Activated CD8-positive, alpha-beta memory T cell treated with anti-CD3 and anti-CD28 coated beads, Interleukin-2, amount 50 U/mL, for 4 hours (primary cell): Measurements from ENCODE around the gene SNRNP70.

Experiments used
- DNase-seq: peaks from one replicate; pipeline ENCODE4 v3.0.0-alpha.2; 2020

The SNRNP70 gene

DNA sequence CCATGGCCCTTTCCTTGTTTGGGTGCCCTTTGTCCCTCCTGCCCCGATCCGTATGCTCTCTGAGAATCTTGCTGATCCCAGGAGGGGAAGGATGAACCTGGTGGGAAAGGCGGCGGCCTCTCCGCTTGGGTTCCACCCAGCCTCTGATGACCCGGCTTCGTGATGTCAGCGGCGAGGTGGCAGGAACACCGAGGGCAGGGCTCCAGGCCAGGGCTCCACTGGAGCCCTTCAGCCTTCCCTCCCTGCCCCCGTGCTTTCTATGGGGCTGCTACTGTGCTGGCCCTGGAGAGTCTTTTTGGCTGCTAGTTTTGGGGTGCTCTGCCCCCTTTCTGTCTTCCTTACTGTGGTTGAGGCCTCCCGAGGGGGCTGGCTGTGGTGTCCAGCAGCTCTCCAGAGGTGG is 17.1 kb downstream of the SNRNP70 start:
- no peak for DNase-seq

DNA sequence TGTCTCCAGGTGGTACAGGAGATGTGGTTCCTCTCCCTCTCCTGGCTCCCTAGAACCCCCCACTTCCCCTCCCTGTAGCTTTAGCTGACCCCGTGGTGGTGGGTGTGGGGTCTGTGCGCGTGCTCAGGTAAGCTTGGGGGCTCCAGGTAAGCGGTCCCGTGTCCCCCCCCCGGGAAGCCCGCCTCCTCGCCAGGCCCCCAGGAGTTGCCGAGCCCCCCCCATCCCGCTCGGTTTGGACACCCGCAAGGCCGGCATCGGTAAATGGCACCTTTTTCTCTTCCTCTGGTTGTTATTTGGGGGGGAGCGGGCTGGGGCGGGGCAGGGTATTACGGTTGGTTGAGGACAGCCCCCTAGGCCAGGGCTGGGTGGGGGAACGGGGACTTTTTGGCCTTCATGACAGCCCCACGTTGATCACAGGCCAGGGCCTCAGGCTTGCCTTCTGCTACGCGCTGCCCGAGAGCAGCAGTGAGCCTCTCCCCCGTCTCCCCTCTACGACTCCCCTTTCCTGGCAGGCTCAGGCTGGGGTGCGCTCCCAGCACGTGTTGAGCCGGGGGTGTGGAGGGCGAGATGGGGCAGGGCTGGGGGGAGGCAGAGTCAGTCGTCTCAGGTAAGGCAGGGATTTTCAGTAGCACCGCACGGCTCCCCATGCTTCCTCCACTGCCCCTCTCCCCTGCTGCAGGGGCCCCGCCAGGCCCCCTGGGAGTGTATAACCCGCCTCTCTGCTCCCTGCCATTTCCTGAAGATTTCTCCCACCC is 18.3 kb downstream of the SNRNP70 start:
- DNase-seq, result no peak

- no peak for DNase-seq
Measured at GRCh38 chr19:49104229-49104864, 19.1 kb downstream of the SNRNP70 start.

DNA sequence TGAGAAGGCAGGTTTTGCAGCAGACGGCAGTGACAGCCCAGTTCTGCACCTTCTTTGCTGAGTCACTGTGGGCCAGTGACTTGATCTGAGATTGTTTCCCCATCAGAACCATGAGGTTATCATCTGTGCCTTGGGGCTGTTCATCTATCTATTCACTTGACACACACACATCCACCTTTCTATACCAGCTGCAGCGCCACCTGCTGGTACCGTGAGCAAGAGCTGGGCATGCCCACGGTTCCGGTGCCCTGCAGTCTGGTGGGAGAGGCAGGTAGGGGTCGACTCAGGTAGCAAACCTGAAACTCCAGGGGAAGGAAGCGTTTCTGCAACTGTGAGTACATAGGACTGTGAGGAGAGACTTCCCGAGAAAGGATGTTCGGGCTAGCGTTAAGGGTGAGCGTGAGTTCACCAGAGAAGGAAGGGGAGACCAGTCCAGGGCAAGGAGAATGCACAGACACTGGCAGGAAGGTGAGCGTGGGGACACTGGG is 21.4 kb downstream of the SNRNP70 start:
- peak; percentile 68 for DNase-seq

GRCh38 chr19:49107625-49108459 is 22.6 kb downstream of the SNRNP70 start:
- DNase-seq, result no peak

DNA sequence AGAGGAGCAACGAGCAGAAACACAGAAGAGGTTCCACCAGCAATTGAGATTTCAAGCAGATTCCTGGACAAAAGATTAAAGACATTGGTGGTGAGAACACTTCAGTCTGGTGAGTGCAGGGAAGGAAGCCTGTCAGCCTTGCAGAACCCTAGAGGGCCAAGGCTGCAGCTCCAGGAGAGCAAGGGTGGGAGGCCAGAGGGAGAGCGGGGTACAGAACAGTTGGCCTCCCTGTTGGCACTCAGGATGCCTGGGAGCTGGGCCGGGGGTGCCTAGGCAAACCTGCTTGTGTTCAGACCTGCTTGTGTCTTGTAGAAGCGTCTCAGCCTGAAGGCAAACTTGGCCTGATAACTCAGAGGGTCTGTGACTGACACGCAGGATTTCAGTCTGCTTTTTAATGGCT is 23.8 kb downstream of the SNRNP70 start:
- no peak for DNase-seq

DNA sequence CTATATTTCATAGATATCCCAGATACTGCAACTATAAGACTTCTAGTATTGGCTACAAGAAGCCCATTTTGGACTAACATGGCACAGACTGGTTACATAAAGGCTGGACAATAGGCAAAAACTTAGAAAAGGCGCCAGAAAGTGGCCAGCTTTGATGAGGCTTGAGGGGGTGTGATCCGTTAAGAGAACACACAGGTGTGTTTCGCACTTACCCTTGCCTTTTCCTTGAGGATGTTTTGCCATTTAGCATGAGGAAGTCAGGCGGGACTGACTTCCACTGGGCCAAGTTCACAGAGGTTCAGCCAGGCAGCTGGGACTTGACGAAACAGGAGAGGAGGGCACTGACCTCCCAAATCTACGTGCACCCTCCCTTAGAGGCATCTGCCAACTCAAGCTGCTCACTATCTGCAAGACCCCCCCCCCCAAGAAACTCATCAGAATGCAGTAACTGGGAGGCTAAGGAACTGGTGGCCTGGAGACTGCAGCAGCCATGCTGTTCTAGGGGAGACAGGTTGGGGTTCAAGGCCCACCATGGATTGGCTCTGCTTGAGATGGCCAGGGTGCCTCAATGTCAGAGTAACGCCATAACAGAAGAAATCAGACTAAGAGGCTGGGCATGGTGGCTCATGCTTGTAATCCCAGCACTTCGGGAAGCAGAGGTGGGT is 24.4 kb downstream of the SNRNP70 start:
- DNase-seq, result no peak

DNA sequence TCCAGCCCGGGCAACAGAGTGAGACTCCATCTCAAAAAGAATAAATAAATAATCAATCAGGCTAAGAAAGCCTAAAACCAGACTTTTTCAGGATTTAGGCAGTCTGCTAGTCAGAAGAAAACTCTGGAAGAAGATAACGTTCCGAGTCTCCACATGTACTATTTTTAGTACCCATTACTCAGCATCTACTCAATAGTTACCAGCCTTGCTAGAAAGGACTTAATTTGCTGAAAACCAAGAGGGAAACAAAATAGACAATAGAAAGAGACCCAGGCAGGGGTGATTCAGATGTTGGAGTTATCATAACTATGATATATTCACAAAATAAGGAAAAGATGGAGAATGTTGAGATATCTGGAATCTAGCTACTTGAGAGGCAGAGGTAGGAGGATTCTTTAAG is 25.3 kb downstream of the SNRNP70 start:
- no peak for DNase-seq

- DNase-seq, result no peak
Measured at GRCh38 chr19:49111218-49111998, 26.2 kb downstream of the SNRNP70 start.

DNA sequence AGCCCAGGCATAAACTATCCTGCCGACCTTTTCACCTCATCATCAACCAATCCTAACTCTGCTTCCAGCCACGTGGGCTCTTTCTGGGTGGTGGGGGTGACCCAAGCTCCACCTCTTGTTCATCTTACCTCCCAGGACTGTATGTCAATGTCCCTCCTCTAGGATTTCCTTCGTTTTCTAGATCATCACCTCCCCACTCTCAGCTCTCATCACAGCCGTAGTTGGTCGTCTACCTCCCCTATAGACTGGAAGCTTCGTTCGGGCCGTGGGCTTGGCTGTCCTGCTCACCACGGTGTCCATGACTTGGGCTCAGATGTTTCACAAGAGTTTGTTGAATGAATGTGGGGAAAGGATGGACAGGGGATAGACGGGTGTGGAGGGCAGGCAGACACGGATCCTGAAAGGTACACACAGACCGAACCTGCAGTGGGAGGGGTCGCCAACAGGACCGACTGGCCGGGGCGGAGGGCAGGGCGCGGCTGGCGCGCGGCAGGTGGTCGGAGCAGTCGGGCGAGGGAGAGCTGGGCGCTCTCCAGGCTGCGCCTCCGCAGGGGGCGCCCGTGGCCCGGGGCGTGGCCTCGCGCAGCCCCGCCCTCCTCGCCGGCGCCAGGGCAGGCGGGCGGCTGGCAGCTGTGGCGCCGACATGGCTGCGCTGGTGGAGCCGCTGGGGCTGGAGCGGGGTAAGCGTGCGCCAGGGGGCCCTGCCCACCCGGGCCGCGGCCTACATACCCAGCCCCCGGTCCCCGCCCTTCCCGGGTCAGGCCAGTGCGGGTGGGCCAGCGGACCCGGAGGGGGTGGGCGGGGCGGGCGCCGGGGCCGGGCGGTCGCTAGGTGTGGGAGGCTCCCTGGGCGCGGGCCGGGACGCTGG is 28.7 kb downstream of the SNRNP70 start, which contains the start of gene LIN7B:
TSS of gene LIN7B (plus strand) at position 609 of the 868 bp plus-strand sequence. CDS start at position 644, 35 bp downstream.
- peak; percentile 73 for DNase-seq

- peak; percentile 56 for DNase-seq
Measured at GRCh38 chr19:49114630-49115363, 29.5 kb downstream of the SNRNP70 start.

DNA sequence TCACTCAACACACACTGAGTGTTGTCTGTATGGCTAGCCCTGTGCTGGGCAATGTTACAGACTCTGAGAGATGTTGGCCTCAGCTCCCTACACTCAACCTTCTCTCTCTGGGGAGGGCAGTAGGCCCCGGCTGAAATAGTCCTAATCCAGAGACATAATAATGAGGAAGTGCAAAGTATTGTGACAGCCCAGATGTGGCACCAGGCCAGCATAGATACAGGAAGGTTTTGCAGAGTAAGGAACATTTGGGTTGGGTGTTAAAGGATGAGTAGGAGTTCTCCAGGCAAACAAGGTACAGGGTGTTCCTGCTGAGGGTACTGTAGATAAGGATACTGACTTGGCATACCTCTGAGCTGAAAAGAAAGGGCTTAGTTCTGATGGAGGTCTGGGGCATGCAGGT is 31.3 kb downstream of the SNRNP70 start:
- no peak for DNase-seq

DNA sequence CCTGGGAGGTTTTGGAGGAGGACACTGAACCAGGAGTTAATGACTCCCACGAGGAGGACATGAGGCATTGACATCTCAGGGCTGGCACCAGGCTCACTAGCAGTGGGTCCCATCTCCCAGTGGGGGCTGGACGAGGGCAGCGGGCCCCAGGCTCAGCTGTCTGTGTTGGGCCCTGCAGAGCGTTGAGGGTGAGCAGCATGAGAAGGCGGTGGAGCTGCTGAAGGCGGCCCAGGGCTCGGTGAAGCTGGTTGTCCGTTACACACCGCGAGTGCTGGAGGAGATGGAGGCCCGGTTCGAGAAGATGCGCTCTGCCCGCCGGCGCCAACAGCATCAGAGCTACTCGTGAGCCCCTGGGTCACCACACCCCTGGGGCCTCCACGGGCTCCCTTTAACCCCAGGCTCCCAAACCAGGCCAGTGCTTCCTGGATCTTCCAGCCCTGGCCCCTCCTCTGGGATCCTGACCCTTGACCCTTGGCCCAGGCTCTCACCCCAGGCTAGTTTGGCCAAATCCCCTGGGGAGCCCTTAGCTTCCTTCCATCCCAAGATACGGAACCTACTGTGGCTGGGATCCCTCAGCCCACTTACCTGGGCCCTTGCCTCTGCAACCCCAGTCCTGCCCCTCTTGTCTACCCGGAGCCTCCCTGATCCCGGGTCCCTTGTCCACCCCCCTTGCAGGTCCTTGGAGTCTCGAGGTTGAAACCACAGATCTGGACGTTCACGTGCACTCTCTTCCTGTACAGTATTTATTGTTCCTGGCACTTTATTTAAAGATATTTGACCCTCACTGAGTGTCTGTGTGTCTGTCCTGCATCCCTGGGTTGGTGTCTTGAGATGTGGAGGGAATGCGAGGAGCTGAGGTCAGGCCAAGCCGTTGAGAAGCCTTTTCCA is 32.7 kb downstream of the SNRNP70 start:
- DNase-seq, result no peak

DNA sequence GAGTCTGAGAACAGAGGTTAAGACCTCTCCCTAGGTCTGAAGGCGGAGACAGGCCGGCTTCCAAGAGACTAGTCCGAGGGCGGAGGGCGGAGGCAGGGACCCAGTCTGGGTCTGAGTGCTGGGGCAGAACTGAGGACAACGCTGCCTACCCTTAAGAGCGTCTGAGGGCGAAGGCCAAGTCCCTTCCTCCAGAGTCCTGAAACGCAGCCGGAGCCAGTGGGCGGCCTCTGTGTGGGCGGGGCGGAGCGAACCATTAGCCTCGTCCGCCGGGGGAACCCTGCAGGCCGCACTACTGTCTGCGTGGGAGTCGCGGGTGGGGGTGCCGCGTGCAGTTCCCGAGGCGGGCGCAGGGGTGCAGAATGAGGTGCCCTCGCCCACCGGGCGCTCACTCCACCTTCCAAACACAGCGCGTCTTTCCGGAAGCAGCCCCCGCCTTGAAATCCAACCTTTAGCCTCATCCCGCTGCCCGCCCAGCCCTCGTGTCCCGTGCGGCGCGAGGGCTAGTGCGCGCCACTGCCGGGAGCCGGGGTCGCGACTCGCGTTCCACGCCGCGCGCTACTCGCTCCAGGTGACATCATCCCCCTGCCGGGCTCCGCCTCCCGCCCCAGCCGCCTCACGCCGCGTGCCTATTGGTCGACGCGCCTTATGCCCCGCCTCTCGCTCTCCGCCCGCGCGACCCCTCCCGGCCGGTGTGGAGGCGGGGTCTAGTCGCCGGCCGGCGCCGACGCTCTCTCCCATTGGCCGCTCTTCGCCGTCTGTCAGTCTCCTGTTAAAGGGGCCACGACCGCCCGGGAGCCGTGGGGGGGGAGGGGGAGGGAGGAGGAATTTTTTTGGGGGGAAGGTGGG is 33.5 kb downstream of the SNRNP70 start, which contains the start of gene C19orf73:
TSS of gene C19orf73 (minus strand) at position 579 of the 846 bp plus-strand sequence. CDS start at position 458, 121 bp downstream.
- peak; percentile 96 for DNase-seq

- DNase-seq, result peak; percentile 27
Measured at GRCh38 chr19:49119411-49120324, 34.4 kb downstream of the SNRNP70 start, which contains the start of gene PPFIA3. PPFIA3 (plus strand) TSS chr19:49119544; CDS start chr19:49127874, 8,330 bp downstream.

GRCh38 chr19:49120325-49120683 is 35.1 kb downstream of the SNRNP70 start:
- DNase-seq, result no peak

DNA sequence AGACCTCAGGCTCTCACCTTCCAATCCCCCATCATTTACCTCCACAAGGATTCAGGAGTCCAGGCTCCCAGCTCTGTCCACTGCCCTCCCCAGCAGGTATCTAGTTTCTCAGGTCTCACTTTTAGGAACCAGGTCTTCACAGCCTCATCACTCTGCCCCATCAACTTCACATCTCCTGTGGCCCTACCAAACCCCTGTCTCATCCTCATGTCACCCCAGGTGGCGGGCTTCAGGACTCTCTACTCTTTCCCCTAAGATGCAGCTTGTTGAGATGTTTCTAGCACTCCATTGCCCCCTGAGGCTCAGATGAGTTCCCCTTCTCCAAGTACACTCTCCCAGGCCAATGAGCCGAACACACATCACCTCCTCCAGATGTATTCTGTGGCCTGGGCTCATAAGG is 35.6 kb downstream of the SNRNP70 start:
- no peak for DNase-seq
